ENCODE results near the gene MESD. TPM values are rescaled to one million over a fixed set of nuclear protein-coding genes. Genes with fewer than 3 reads are reported as not detected.
A peak's percentile ranks its signal among the peaks of the same experiment; 100 is the strongest.

The MESD gene
- total RNA-seq, 2 donors from 2014 or later: 31.7 to 35.8 TPM

DNA sequence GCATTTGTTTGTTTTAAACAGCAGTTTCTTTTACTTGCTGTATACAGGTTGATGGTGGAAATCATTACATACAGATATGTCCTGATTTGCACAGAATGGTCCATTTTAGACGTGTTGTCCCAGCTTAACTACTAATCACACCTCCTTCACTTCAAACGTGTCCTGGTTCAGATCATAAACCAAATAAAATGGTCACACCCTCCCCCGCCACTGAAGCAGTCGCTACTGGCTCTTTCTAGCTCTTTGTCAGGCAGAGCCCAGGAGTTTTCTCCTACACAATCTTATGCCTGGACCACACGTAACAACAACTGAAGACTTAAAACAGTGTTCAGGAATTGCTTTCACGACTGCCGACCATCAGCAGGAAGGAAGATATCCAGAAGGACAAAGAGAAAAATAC lies 73.6 kb downstream of the MESD start:
- Histone ChIP-seq H3K4me3 (ENCODE audit: low read length) (no peak overlapping the region), H3K36me3 (ENCODE audit: control insufficient read depth, insufficient read depth, low read length) (no peaks in the 10 kb centered on the region), H3K9me3 (ENCODE audit: control insufficient read depth, low read length) (no peaks in the 10 kb centered on the region), H3K4me1 (ENCODE audit: control insufficient read depth, insufficient read depth, low read length) (no peaks in the 10 kb centered on the region), H3K27ac (ENCODE audit: low read depth, low read length) (no peak overlapping the region), H3K27me3 (ENCODE audit: control insufficient read depth, insufficient read depth, low read length, poor library complexity, severe bottlenecking) (no peaks in the 10 kb centered on the region), H3K9ac (ENCODE audit: extremely low read depth, low read length, poor library complexity, severe bottlenecking) (no peak overlapping the region)
- TF ChIP-seq, protein P1, sequence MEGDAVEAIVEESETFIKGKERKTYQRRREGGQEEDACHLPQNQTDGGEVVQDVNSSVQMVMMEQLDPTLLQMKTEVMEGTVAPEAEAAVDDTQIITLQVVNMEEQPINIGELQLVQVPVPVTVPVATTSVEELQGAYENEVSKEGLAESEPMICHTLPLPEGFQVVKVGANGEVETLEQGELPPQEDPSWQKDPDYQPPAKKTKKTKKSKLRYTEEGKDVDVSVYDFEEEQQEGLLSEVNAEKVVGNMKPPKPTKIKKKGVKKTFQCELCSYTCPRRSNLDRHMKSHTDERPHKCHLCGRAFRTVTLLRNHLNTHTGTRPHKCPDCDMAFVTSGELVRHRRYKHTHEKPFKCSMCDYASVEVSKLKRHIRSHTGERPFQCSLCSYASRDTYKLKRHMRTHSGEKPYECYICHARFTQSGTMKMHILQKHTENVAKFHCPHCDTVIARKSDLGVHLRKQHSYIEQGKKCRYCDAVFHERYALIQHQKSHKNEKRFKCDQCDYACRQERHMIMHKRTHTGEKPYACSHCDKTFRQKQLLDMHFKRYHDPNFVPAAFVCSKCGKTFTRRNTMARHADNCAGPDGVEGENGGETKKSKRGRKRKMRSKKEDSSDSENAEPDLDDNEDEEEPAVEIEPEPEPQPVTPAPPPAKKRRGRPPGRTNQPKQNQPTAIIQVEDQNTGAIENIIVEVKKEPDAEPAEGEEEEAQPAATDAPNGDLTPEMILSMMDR (conservative IDR thresholded peaks at IDR 0.05): no peak
- Mint-ChIP-seq H3K4me1 (peaks cover 5% of the 10 kb centered on the region), H3K9me3 (no peaks in the 10 kb centered on the region), H3K27me3 (ENCODE audit: insufficient read depth) (peaks cover 2% of the 10 kb centered on the region), H3K27ac (no peak overlapping the region), H3K36me3 (ENCODE audit: low read depth) (no peaks in the 10 kb centered on the region), H3K4me3 (no peak overlapping the region)
- no peak for DNase-seq
- WGBS, 2 experiments (ENCODE audit: insufficient coverage in 1 of 2, insufficient read length in 1 of 2): 71 to 74% methylated on average over 6 to 7 of the region's 7 CpGs

DNA sequence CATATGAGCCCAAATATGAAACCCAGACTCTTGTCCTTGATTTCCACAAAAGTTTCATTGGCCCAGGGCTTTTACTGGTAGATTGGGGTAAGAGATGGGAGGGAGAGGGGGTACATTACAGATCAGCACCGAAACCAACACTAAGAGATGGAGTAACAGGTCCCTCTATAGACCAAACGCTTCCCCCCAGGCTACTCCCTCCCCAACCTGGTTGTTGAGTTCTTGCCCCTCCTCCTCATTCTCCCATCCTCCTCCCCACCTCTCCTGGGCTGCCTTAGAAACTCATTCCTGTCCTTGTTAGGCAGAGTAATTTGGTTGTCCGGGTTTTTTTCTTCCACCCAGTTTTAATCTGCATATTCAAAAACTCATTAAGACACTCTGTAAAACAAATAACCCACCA lies 74.1 kb downstream of the MESD start:
- Mint-ChIP-seq H3K9me3 (no peaks in the 10 kb centered on the region), H3K4me1 (peaks cover 5% of the 10 kb centered on the region), H3K36me3 (ENCODE audit: low read depth) (no peaks in the 10 kb centered on the region), H3K4me3 (no peak overlapping the region), H3K27me3 (ENCODE audit: insufficient read depth) (peaks cover 2% of the 10 kb centered on the region), H3K27ac (no peak overlapping the region)
- TF ChIP-seq, protein P1 (conservative IDR thresholded peaks at IDR 0.05): peak; percentile 69
- DNase-seq: peak; percentile 83
- H3K36me3 ChIP-seq (ENCODE audit: control insufficient read depth, insufficient read depth, low read length): no peaks in the 10 kb centered on the region
- no peak overlapping the region for H3K4me3 ChIP-seq (ENCODE audit: low read length)
- H3K4me1 ChIP-seq (ENCODE audit: control insufficient read depth, insufficient read depth, low read length): no peaks in the 10 kb centered on the region
- 41% methylated on average over 3 of the region's 3 CpGs; no CpG with 5 or more reads in 1 of the 2 experiments for WGBS, 2 experiments (ENCODE audit: insufficient coverage in 1 of 2, insufficient read length in 1 of 2)
- H3K9ac ChIP-seq (ENCODE audit: extremely low read depth, low read length, poor library complexity, severe bottlenecking): no peak overlapping the region
- no peaks in the 10 kb centered on the region for H3K9me3 ChIP-seq (ENCODE audit: control insufficient read depth, low read length)
- H3K27me3 ChIP-seq (ENCODE audit: control insufficient read depth, insufficient read depth, low read length, poor library complexity, severe bottlenecking): no peaks in the 10 kb centered on the region
- H3K27ac ChIP-seq (ENCODE audit: low read depth, low read length): no peak overlapping the region

DNA sequence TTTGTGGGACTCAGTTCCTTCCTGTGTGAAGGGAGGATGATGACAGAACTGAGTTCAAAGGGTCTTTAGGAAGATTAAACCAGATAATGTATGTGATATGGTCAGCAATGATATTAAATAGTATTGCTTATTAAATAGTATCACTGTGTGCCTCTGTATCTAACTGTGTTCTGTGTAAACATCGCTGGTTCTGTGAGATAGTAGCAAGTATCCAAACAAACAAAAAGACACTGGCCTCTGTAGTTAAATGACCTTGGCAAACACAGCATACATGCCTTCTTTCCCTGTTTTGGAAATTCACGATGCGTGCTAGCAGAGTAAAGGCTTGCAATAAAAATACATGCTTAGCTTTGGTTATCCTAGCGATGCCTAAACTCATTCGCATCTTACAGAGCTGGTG lies 76.1 kb downstream of the MESD start:
- Mint-ChIP-seq H3K27me3 (ENCODE audit: insufficient read depth) (peaks cover 2% of the 10 kb centered on the region), H3K9me3 (no peaks in the 10 kb centered on the region), H3K36me3 (ENCODE audit: low read depth) (peaks cover 12% of the 10 kb centered on the region), H3K4me3 (no peak overlapping the region), H3K27ac (no peak overlapping the region), H3K4me1 (peaks cover 5% of the 10 kb centered on the region)
- no peak overlapping the region for H3K4me3 ChIP-seq (ENCODE audit: low read length)
- no peak for DNase-seq
- 97 to 98% methylated on average over 5 of the region's 5 CpGs for WGBS, 2 experiments (ENCODE audit: insufficient coverage in 1 of 2, insufficient read length in 1 of 2)
- H3K9me3 ChIP-seq (ENCODE audit: control insufficient read depth, low read length): no peaks in the 10 kb centered on the region
- no peak overlapping the region for H3K27ac ChIP-seq (ENCODE audit: low read depth, low read length)
- no peaks in the 10 kb centered on the region for H3K27me3 ChIP-seq (ENCODE audit: control insufficient read depth, insufficient read depth, low read length, poor library complexity, severe bottlenecking)
- no peaks in the 10 kb centered on the region for H3K36me3 ChIP-seq (ENCODE audit: control insufficient read depth, insufficient read depth, low read length)
- TF ChIP-seq, protein P1 (conservative IDR thresholded peaks at IDR 0.05): no peak
- no peaks in the 10 kb centered on the region for H3K4me1 ChIP-seq (ENCODE audit: control insufficient read depth, insufficient read depth, low read length)
- no peak overlapping the region for H3K9ac ChIP-seq (ENCODE audit: extremely low read depth, low read length, poor library complexity, severe bottlenecking)
